ENCODE measurements around the gene ZC3HAV1. TPM values are rescaled to one million over a fixed set of nuclear protein-coding genes. Genes with fewer than 3 reads are reported as not detected.

The ZC3HAV1 gene
- total and polyA plus RNA-seq, 9 of the 15 experiments (the other 6 are each of a cell fraction or from before 2014, with no cell fraction given) = 11.9 to 40.5 (median 23.9) TPM

- TF ChIP-seq RBM17 (IDR thresholded peaks at IDR 0.05; ENCODE audit: borderline replicate concordance, low read depth, low read length) (no peak), TSC22D4 (tag; IDR thresholded peaks at IDR 0.05) (no peak), ZNF133 (CRISPR knock-in tag; IDR thresholded peaks at IDR 0.05) (0 out of 2 replicates have a peak, but pooled peaks have one; percentile 26), BCOR (IDR thresholded peaks at IDR 0.05) (peak; percentile 82), HNRNPUL1 (IDR thresholded peaks at IDR 0.05; ENCODE audit: low read length) (no peak), RNF2 (IDR thresholded peaks at IDR 0.05) (peak; percentile 73), GTF2F1 (IDR thresholded peaks at IDR 0.05; ENCODE audit: low read depth, low read length) (no peak), CEBPG (CRISPR knock-in tag; IDR thresholded peaks at IDR 0.05) (no peak), CEBPG (tag; conservative IDR thresholded peaks at IDR 0.05 in 1 of 2, IDR thresholded peaks at IDR 0.05 in 1 of 2) (0 out of 4 replicates have a peak, but pooled peaks of 1 of the 2 experiments have one; percentile 32), NCOA4 (IDR thresholded peaks at IDR 0.05; ENCODE audit: partially characterized antibody) (peak; percentile 25), ZNF57 (CRISPR knock-in tag; IDR thresholded peaks at IDR 0.05) (no peak), SRF (CRISPR knock-in tag; IDR thresholded peaks at IDR 0.05) (peak in 1 of 2 experiments; percentile 43; a peak in 1 of 4 replicates), CREBBP (IDR thresholded peaks at IDR 0.05; ENCODE audit: low read depth, low read length) (no peak), CHD1 (IDR thresholded peaks at IDR 0.05; ENCODE audit: low read length) (no peak), ZBTB1 (CRISPR knock-in tag; IDR thresholded peaks at IDR 0.05; ENCODE audit: borderline replicate concordance, low read depth) (no peak), SAFB2 (IDR thresholded peaks at IDR 0.05; ENCODE audit: borderline replicate concordance, low read depth, low read length, severe bottlenecking) (no peak), ZNF444 (CRISPR knock-in tag; IDR thresholded peaks at IDR 0.05) (no peak), ZBTB17 (CRISPR knock-in tag; IDR thresholded peaks at IDR 0.05) (peak; percentile 98)
- TF ChIP-seq, protein P1, sequence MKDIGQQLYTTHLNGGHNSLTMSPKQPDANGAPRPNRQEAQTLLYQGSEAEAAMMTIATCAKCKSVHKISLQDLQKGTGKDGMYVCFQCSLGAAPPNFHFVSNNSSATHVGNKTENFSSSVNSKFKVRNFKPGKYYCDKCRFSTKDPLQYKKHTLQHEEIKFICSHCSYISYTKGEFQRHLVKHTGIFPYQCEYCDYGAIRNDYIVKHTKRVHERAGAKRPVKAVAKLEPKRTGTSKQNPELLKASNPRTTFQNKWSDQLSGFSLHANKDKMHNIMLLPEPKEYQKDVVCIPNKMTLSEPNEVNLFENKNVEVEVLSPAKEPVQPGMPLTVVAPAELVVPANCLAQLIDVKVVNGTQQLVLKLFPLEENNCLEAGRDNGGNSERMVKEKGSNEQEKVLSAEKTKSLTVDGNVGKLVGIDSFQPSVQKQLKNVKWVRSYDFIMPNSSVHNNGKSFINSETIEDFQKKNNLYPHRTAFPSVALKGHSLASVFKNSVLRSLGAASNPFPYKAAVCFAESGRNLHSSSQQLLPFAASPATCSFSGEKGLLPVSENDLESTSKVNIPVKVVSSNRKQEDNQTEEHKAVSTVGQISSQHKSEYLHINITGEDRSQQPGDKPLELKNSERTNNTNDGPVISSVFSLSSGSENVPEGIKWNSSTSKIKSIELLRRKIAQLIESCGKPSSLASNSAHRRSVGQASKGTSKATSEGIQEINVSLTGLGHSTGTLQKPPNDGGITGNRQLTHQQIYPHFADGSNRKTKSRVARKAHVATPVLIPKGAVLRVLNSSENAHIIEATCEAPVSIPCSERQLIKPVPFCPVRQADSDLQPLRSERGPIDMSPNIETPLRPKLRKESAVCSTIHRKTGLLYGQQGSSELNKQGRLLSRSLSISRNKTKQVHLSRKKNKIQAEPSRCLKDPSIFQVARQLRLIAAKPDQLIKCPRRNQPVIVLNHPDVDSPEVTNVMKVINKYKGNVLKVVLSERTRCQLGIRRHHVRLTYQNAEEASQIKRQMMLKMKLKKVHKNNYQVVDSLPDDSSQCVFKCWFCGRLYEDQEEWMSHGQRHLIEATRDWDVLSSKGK (CRISPR knock-in tag; IDR thresholded peaks at IDR 0.05) = no peak
- TF ChIP-seq, protein P2, sequence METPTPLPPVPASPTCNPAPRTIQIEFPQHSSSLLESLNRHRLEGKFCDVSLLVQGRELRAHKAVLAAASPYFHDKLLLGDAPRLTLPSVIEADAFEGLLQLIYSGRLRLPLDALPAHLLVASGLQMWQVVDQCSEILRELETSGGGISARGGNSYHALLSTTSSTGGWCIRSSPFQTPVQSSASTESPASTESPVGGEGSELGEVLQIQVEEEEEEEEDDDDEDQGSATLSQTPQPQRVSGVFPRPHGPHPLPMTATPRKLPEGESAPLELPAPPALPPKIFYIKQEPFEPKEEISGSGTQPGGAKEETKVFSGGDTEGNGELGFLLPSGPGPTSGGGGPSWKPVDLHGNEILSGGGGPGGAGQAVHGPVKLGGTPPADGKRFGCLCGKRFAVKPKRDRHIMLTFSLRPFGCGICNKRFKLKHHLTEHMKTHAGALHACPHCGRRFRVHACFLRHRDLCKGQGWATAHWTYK (CRISPR knock-in tag; IDR thresholded peaks at IDR 0.05) = no peak; the same call in 1 of the 2 replicates
- TF ChIP-seq, protein P3, sequence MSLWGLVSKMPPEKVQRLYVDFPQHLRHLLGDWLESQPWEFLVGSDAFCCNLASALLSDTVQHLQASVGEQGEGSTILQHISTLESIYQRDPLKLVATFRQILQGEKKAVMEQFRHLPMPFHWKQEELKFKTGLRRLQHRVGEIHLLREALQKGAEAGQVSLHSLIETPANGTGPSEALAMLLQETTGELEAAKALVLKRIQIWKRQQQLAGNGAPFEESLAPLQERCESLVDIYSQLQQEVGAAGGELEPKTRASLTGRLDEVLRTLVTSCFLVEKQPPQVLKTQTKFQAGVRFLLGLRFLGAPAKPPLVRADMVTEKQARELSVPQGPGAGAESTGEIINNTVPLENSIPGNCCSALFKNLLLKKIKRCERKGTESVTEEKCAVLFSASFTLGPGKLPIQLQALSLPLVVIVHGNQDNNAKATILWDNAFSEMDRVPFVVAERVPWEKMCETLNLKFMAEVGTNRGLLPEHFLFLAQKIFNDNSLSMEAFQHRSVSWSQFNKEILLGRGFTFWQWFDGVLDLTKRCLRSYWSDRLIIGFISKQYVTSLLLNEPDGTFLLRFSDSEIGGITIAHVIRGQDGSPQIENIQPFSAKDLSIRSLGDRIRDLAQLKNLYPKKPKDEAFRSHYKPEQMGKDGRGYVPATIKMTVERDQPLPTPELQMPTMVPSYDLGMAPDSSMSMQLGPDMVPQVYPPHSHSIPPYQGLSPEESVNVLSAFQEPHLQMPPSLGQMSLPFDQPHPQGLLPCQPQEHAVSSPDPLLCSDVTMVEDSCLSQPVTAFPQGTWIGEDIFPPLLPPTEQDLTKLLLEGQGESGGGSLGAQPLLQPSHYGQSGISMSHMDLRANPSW (CRISPR knock-in tag; IDR thresholded peaks at IDR 0.05) = no peak
Measured at GRCh38 chr7:139124084-139124914, 14.8 kb upstream of the ZC3HAV1 start (continued).

All from K562 (cell line).